CD4-positive, alpha-beta T cell (primary cell): Measurements from ENCODE around the gene FBXW11. TPM values are rescaled to one million over a fixed set of nuclear protein-coding genes. Genes with fewer than 3 reads are reported as not detected.

Source experiments
- ATAC-seq: fragments of 200-7000 bp; cut with Tn5 transposase; one replicate; pipeline ENCODE4 v1.10.0; 2022; ENCODE audit warnings: mild to moderate bottlenecking; ENCODE audit not compliant: poor library complexity
- CTCF ChIA-PET: fragments of 350-600 bp; sonication (Branson Sonifier 250); formaldehyde crosslinking; loops from one replicate; lab custom pipeline; 2021; ENCODE audit warnings: antibody characterized with exemption, inconsistent platforms; lab: Charles Lee
- POLR2A ChIA-PET: fragments of 350-600 bp; sonication (Branson Sonifier 250); formaldehyde crosslinking; loops from one replicate; lab custom pipeline; 2021; ENCODE audit warnings: antibody characterized with exemption, inconsistent platforms; lab: Charles Lee
- DNase-seq, 14 experiments: peaks; one replicate each; pipeline ENCODE4 v3.0.0-alpha.2; 2013 to 2020; ENCODE audit warnings: mixed read lengths in 2 of 14
- H3K27ac ChIP-seq, 2 donors: one replicate each; pipeline versions ENCODE4 v1.5.1 to v1.7.0; 2013; ENCODE audit warnings: low read length in 2 of 2, low read depth in 1 of 2, mild to moderate bottlenecking in 1 of 2
- H3K27me3 ChIP-seq, 2 experiments: 1 replicate in 1 of 2; 2 replicates in 1 of 2; pipeline versions ENCODE4 v1.6.1 to v1.7.0; 2013; ENCODE audit warnings: low read length in 2 of 2, control low read depth in 1 of 2, mild to moderate bottlenecking in 1 of 2, moderate library complexity in 1 of 2; ENCODE audit not compliant: insufficient read depth in 2 of 2, control insufficient read depth in 1 of 2
- H3K36me3 ChIP-seq: one replicate; pipeline ENCODE4 v1.6.1; 2013; ENCODE audit warnings: low read length, control low read depth; ENCODE audit not compliant: insufficient read depth
- H3K4me1 ChIP-seq: one replicate; pipeline ENCODE4 v1.6.1; 2013; ENCODE audit warnings: low read length, control low read depth; ENCODE audit not compliant: insufficient read depth
- H3K4me3 ChIP-seq: one replicate; pipeline ENCODE4 v1.5.1; 2013; ENCODE audit warnings: mild to moderate bottlenecking, low read length, moderate library complexity
- H3K9me3 ChIP-seq, 2 experiments: 1 replicate in 1 of 2; 2 replicates in 1 of 2; pipeline versions ENCODE4 v1.6.1 to v1.7.0; 2013; ENCODE audit warnings: low read length in 2 of 2, mild to moderate bottlenecking in 2 of 2, control low read depth in 1 of 2, moderate library complexity in 1 of 2; ENCODE audit not compliant: control insufficient read depth in 1 of 2, insufficient read depth in 1 of 2
- H3K27ac Mint-ChIP-seq: one replicate; pipeline ENCODE4 v1.8.0; 2020; ENCODE audit warnings: mixed read lengths
- H3K27me3 Mint-ChIP-seq: one replicate; pipeline ENCODE4 v1.8.0; 2021; ENCODE audit warnings: mixed read lengths
- H3K36me3 Mint-ChIP-seq: one replicate; pipeline ENCODE4 v1.8.0; 2021; ENCODE audit warnings: low read depth, mixed read lengths
- H3K4me1 Mint-ChIP-seq: one replicate; pipeline ENCODE4 v1.8.0; 2021; ENCODE audit warnings: low read depth, mixed read lengths
- H3K4me3 Mint-ChIP-seq: one replicate; pipeline ENCODE4 v1.8.0; 2020; ENCODE audit warnings: mild to moderate bottlenecking, mixed read lengths
- H3K9me3 Mint-ChIP-seq: one replicate; pipeline ENCODE4 v1.8.0; 2020; ENCODE audit warnings: mixed read lengths
- intact Hi-C, 2 experiments: fragments of 100-400 bp; cut with DNase I in 1 of 2; cut with micrococcal nuclease in 1 of 2; formaldehyde crosslinking; loops; one replicate each; pipeline versions ENCODE4 v1.15.1 to v1.9.0; 2023 to 2025; cut with DNase I, micrococcal nuclease
- total RNA-seq, 174 experiments: library from RNA in 2 of 174; stranded (reverse) in 2 of 174; gene quantifications; one replicate each; pipeline ENCODE4 v1.2.3 and lab custom pipeline; 2021 to 2026
- TF ChIP-seq, protein P1 (sequence below): fragments of 200-600 bp; IDR thresholded peaks from one replicate; pipeline ENCODE4 v1.8.0; 2022; ENCODE audit warnings: antibody characterized with exemption, mild to moderate bottlenecking

FBXW11 gene
- total RNA-seq, 2 experiments from 2014 or later, result 20.9 to 24.0 TPM

DNA sequence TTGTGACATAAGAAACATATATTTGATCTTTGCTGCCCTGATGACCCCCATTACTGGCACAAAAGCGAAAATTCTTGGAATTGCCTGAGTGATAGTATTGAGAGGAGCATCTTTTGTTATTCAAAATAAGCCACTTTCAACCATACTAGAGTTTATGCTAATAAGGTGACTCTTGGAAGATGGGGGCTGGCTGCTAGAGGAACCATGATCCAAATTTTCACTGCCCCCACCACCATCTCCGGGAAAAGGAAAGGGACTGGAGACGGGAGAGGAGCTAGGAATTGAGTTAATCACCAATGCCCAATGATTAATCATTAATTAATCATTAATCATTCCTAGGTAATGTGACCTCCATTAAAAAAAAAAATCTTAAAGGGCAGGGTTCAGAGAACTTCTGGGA is 25.6 kb downstream of the FBXW11 start:
- Mint-ChIP-seq H3K36me3 (peaks cover 80% of the 10 kb centered on the region), H3K9me3 (peaks cover 7% of the 10 kb centered on the region), H3K27ac (no peak overlapping the region), H3K4me3 (no peak overlapping the region), H3K4me1 (peaks cover 37% of the 10 kb centered on the region), H3K27me3 (no peaks in the 10 kb centered on the region)
- intact Hi-C loops, result no loop called here
- TF ChIP-seq, protein P1, sequence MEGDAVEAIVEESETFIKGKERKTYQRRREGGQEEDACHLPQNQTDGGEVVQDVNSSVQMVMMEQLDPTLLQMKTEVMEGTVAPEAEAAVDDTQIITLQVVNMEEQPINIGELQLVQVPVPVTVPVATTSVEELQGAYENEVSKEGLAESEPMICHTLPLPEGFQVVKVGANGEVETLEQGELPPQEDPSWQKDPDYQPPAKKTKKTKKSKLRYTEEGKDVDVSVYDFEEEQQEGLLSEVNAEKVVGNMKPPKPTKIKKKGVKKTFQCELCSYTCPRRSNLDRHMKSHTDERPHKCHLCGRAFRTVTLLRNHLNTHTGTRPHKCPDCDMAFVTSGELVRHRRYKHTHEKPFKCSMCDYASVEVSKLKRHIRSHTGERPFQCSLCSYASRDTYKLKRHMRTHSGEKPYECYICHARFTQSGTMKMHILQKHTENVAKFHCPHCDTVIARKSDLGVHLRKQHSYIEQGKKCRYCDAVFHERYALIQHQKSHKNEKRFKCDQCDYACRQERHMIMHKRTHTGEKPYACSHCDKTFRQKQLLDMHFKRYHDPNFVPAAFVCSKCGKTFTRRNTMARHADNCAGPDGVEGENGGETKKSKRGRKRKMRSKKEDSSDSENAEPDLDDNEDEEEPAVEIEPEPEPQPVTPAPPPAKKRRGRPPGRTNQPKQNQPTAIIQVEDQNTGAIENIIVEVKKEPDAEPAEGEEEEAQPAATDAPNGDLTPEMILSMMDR, result no peak
- no peak overlapping the region for H3K27ac ChIP-seq
- ATAC-seq (no peak), DNase-seq (no peak)
- peaks cover 0 to 17% of the 10 kb centered on the region in 2 experiments for H3K9me3 ChIP-seq
- CTCF ChIA-PET, result no interaction called here
- no peaks in the 10 kb centered on the region for H3K36me3 ChIP-seq
- no peak overlapping the region for H3K4me3 ChIP-seq
- POLR2A ChIA-PET, result no interaction called here
- no peaks in the 10 kb centered on the region for H3K27me3 ChIP-seq
- peaks cover 12% of the 10 kb centered on the region for H3K4me1 ChIP-seq

DNA sequence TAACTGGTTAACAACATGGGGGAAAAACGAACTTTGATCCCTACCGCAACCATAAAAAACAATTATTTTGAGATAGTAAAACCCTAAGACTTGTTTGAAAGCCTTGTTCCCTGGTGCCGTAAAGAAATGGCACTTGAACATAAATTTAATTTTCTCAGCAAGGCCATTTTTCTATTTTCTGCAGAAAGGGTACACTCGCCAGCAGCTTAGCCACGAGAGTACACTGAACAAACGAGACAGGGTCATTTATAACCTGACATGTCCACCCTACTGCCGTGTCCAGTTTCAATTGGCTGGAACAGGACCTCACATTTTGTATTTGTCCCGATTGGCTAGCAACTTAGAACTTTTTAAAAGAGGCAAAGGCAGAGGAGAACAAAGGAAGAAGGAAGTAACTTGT is 26.8 kb downstream of the FBXW11 start:
- intact Hi-C loops, result no loop called here
- TF ChIP-seq, protein P1, result no peak
- POLR2A ChIA-PET, result no interaction called here
- Histone ChIP-seq H3K27ac (no peak overlapping the region), H3K4me3 (no peak overlapping the region), H3K36me3 (peaks cover 3% of the 10 kb centered on the region), H3K4me1 (peaks cover 3% of the 10 kb centered on the region), H3K27me3 (no peaks in the 10 kb centered on the region), H3K9me3 (peaks cover 0 to 17% of the 10 kb centered on the region in 2 experiments)
- Mint-ChIP-seq H3K36me3 (peaks cover 83% of the 10 kb centered on the region), H3K9me3 (peaks cover 7% of the 10 kb centered on the region), H3K27me3 (no peaks in the 10 kb centered on the region), H3K27ac (no peak overlapping the region), H3K4me3 (no peak overlapping the region), H3K4me1 (peaks cover 42% of the 10 kb centered on the region)
- no peak for ATAC-seq
- DNase-seq, result no peak
- CTCF ChIA-PET, result no interaction called here

DNA sequence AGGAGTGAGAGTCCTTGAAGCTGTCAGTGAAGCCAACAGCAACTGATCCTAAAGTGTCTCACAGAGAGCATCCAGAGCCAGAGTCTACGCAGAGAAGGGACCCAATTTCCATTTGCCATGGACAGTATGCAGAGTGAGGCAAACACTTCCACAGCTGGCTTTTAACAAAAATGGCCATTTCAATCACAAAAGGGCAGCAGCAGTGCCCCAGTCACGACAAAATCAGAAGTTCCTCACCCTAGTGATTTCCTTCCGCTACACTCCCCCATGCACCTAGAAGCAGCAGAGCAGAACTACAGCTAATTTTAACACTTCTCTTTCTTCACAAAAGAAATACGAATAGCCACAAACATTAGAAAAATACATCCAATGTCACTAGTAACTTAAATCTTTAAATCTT is 27.9 kb downstream of the FBXW11 start:
- POLR2A ChIA-PET, result no interaction called here
- peaks cover 72% of the 10 kb centered on the region for H3K36me3 Mint-ChIP-seq
- ATAC-seq (no peak), DNase-seq (no peak)
- no peak overlapping the region for H3K27ac Mint-ChIP-seq
- H3K9me3 Mint-ChIP-seq, result peaks cover 7% of the 10 kb centered on the region
- CTCF ChIA-PET, result no interaction called here
- Histone ChIP-seq H3K27me3 (no peaks in the 10 kb centered on the region), H3K9me3 (peaks cover 0 to 17% of the 10 kb centered on the region in 2 experiments), H3K4me3 (no peak overlapping the region), H3K36me3 (peaks cover 3% of the 10 kb centered on the region), H3K27ac (no peak overlapping the region), H3K4me1 (peaks cover 3% of the 10 kb centered on the region)
- intact Hi-C loops, result no loop called here
- TF ChIP-seq, protein P1, result no peak
- no peak overlapping the region for H3K4me3 Mint-ChIP-seq
- no peaks in the 10 kb centered on the region for H3K27me3 Mint-ChIP-seq
- H3K4me1 Mint-ChIP-seq, result peaks cover 47% of the 10 kb centered on the region
